Measurements from ENCODE around the gene SZT2. TPM values are rescaled to one million over a fixed set of nuclear protein-coding genes. Genes with fewer than 3 reads are reported as not detected.

Gene SZT2
- total RNA-seq, 1 experiment from 2014 or later, result 71.6 TPM

DNA sequence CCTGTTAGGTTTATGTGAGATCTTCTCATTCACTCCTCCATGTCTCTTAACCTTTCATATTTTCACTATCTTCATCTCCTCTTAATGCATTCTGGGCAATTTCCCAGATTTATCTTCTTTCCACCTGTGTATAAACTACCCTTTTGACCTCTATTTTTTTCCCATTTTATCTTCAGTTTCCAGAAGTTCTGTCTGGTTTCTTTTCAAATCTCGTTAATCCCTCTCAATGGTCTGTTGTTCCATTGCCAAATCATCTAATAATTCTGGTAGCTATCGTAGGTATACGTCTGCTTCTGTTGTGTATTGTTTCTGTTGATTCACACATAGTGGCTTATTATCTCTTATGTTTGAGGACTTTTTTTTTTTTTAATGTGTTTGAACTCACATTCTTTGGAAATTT is 89.7 kb downstream of the SZT2 start:
- intact Hi-C loops (cut with micrococcal nuclease; ENCODE audit: unreplicated experiment), result no loop called here

DNA sequence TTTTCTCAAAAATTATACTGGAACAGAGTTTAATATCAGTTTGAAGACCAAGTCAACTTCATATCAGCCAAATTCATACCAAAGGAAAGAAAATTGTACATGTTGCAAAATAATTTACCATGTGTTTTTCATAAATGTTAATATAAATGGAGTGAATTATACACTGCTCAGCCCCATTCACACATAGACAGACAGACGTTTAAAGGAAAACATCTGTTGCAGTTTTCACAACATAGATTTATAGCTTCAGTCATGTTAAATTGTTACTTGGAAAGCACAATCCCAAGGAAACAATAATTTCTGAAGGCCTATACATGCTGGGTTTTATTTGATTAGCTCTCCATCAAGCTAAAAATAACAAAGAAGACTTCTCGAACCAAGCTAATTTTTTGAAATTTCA is 91.8 kb downstream of the SZT2 start:
- intact Hi-C loops (cut with micrococcal nuclease; ENCODE audit: unreplicated experiment), result no loop called here
- no peaks in the 10 kb centered on the region for H4K20me1 ChIP-seq (ENCODE audit: insufficient read depth)
- H3K27ac ChIP-seq, result no peak overlapping the region
- no peak for TF ChIP-seq CTCF (conservative IDR thresholded peaks at IDR 0.05)
- no peak for TF ChIP-seq EZH2 (IDR thresholded peaks at IDR 0.05; ENCODE audit: low read depth)
- POLR2A ChIA-PET (ENCODE audit: unreplicated experiment), result interaction anchor here (0.6 to 0.7 kb wide), 2 partner anchors 31 to 172 kb away, joined by 3 to 4 read pairs; no protein-coding TSS in a partner anchor
- no peaks in the 10 kb centered on the region for H3K27me3 ChIP-seq (ENCODE audit: insufficient read depth, low read depth)
- DNase-seq, result no peak
- H3K4me3 ChIP-seq, result no peak overlapping the region
- no peak overlapping the region for H2AFZ ChIP-seq
- peaks cover 7% of the 10 kb centered on the region for H3F3A ChIP-seq (ENCODE audit: insufficient read depth, low read depth)
- no peak overlapping the region for H3K4me2 ChIP-seq
- CTCF ChIA-PET, result no interaction called here
- H3K36me3 ChIP-seq (ENCODE audit: low read depth), result no peaks in the 10 kb centered on the region
- no peaks in the 10 kb centered on the region for H3K79me2 ChIP-seq (ENCODE audit: low read depth)
- no TSS peak for BruUV-seq (replicated peaks)
- H3K4me1 ChIP-seq (replicated peaks; ENCODE audit: insufficient read depth), result peaks cover 18% of the 10 kb centered on the region
- no peaks in the 10 kb centered on the region for H3K9me3 ChIP-seq (ENCODE audit: insufficient read depth, low read depth)
- no peaks in the 10 kb centered on the region for H3K9me2 ChIP-seq (ENCODE audit: insufficient read depth)

More for the DNA sequence above, 89.7 kb downstream of the SZT2 start:
- ChIA-PET POLR2A (ENCODE audit: unreplicated experiment) (no interaction called here), CTCF (interaction anchor here (0.6 kb wide), 1 partner anchor 99 kb away, joined by 5 read pairs; no protein-coding TSS in a partner anchor)
- H2AFZ ChIP-seq, result no peak overlapping the region
- H3K4me1 ChIP-seq (replicated peaks; ENCODE audit: insufficient read depth), result peaks cover 39% of the 10 kb centered on the region
- H3K36me3 ChIP-seq (ENCODE audit: low read depth), result no peaks in the 10 kb centered on the region
- no peak overlapping the region for H3K4me3 ChIP-seq
- H3F3A ChIP-seq (ENCODE audit: insufficient read depth, low read depth), result peaks cover 16% of the 10 kb centered on the region
- H3K27ac ChIP-seq, result no peak overlapping the region
- DNase-seq, result no peak
- no peak overlapping the region for H3K4me2 ChIP-seq
- no peaks in the 10 kb centered on the region for H4K20me1 ChIP-seq (ENCODE audit: insufficient read depth)
- BruUV-seq (replicated peaks), result no TSS peak
- no peak for TF ChIP-seq CTCF (conservative IDR thresholded peaks at IDR 0.05)
- TF ChIP-seq EZH2 (IDR thresholded peaks at IDR 0.05; ENCODE audit: low read depth), result no peak
- H3K9me3 ChIP-seq (ENCODE audit: insufficient read depth, low read depth), result no peaks in the 10 kb centered on the region
- no peaks in the 10 kb centered on the region for H3K9me2 ChIP-seq (ENCODE audit: insufficient read depth)
- H3K79me2 ChIP-seq (ENCODE audit: low read depth), result no peaks in the 10 kb centered on the region
- no peaks in the 10 kb centered on the region for H3K27me3 ChIP-seq (ENCODE audit: insufficient read depth, low read depth)

DNA sequence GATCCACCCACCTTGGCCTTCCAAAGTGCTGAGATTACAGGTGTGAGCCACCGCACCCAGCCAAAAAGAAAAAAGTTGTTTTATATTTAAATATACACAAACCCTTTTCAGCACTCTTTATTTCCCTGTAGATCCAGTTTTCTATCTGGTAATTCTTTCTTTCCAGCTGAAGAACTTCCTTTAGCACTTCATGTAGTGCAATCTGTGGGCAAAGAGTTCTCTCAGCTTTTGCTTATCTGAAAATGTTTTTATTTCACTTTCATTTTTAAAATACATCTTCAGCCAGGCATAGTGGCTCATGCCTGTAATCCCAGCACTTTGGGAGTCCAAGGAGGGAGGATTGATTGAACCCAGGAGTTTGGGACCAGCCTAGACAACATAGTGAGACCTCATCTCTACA is 92.5 kb downstream of the SZT2 start:
- Histone ChIP-seq H3K4me3 (no peak overlapping the region), H3K79me2 (ENCODE audit: low read depth) (no peaks in the 10 kb centered on the region), H2AFZ (no peak overlapping the region), H3K27me3 (ENCODE audit: insufficient read depth, low read depth) (no peaks in the 10 kb centered on the region), H3K4me2 (no peak overlapping the region), H3K9me3 (ENCODE audit: insufficient read depth, low read depth) (no peaks in the 10 kb centered on the region), H3K9me2 (ENCODE audit: insufficient read depth) (no peaks in the 10 kb centered on the region), H3K36me3 (ENCODE audit: low read depth) (no peaks in the 10 kb centered on the region), H3F3A (ENCODE audit: insufficient read depth, low read depth) (peaks cover 4% of the 10 kb centered on the region; the same call in 1 of the 2 replicates), H3K27ac (no peak overlapping the region), H4K20me1 (ENCODE audit: insufficient read depth) (no peaks in the 10 kb centered on the region), H3K4me1 (replicated peaks; ENCODE audit: insufficient read depth) (peaks cover 11% of the 10 kb centered on the region; the same call in 1 of the 2 replicates)
- DNase-seq, result no peak
- intact Hi-C loops (cut with micrococcal nuclease; ENCODE audit: unreplicated experiment), result no loop called here
- CTCF ChIA-PET, result no interaction called here
- BruUV-seq (replicated peaks), result no TSS peak
- POLR2A ChIA-PET (ENCODE audit: unreplicated experiment), result interaction anchor here (0.6 kb wide), 1 partner anchor 173 kb away, joined by 3 read pairs; no protein-coding TSS in a partner anchor
- TF ChIP-seq CTCF (conservative IDR thresholded peaks at IDR 0.05) (no peak), EZH2 (IDR thresholded peaks at IDR 0.05; ENCODE audit: low read depth) (no peak)
